G401.6 (cell line): ENCODE data around the gene CTDSPL.
"Not testable (repeated sequence)": the region's sequence is repeated elsewhere in the genome, so short reads cannot be mapped to it uniquely, and the experiment has no call there.

Experiments used
- FAIRE-seq: peaks from 2 replicates; lab custom pipeline; 2012; peaks lifted over from hg19 to GRCh38; lab: Jason Lieb, UNC

Gene CTDSPL

DNA sequence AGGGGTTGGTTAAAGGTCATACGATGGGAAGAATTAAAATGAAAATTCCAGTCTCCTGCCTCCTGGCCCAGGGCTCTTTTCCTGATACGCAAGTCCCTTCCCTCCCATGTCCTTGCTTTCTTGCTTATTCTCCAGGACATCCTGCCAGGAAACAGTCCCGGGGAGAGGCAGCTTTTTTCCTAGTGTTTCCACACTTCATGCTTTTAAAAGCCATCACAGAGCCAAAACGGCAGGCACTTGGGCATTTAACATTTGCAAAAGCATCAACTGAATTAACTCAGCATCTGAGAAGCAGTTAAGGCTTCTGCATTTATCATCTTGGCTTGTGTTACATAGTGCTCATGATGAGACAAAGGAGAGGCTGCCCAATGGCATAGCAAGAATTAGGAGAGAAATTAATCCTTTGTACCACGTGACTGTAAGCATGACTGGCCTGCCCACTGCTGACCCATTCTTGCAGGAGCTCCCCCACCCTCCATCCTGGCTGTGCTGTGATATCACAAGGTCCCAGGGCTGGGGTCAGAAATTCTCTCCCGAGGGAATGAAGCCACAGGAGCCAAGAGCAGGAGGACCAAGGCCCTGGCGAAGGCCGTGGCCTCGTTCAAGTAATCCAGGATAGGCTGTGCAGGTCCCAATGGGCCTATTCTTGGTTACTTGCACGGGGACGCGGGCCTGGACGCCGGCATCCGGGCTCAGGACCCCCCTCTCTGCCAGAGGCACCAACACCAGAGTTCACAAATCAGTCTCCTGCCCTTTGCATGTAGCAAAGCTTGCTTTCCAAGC lies 107.3 kb downstream of the CTDSPL start:
- FAIRE-seq, result no peak

DNA sequence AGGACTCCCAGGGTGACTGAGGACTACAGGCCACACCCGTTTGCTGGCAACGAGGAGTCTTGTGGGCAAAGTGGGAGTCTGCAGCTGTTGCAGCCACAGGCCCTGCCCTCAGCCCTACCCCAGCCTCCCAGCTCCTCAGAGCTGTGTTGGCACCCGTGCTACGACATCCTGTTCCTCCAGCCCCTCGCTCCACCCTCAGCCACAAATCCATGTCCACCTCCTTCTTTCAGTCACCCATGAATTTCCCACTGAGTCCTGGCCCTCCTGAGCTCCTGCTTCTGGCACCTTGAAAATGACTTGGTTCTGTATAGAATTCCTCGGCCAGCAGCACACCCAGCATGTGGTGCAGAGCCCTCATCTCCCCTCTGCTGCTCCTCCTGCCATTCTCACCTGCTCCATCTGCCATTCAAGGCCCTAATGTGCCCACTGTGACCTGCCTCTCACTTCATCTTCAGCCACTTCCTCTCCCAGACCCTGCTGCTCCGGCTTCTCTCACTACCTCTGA lies 108.0 kb downstream of the CTDSPL start:
- no peak for FAIRE-seq

DNA sequence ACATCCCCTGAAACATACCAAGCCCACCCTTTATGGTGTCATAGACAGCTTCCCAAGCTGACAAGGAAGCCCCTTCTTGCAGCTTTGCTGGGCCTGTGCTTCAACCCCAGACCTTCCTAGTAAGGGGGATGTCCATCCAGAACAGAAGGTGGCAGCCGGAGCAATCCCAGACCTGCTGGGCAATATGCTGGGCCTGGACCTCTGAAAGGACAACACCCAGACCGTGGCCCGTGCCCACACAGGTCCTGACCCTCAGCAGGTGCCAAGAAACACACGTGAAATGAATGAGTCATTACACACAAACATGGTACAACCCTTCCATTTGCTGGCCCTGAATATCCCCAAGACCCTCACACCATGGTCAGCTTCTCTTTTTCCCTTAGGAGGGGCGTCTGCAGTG lies 109.1 kb downstream of the CTDSPL start:
- FAIRE-seq, result no peak

DNA sequence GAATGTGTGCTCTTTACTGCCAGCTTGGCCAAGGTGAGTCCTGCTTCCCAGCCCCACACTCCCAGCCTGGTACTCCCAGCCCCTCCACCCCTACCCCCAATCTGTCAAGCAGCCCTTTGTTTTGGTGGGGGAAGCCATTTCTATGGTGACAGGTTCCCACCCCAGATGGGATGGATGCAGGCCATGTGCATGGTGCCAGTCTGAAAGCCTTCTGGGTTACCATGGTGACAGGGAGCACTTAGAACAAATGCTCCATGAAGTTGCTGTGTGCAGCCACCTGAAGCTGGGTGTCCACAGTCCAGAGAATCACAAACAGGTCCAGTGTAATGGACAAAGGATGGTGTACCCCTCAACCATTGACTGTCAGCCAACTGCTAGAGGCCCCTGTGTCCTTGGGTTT lies 109.8 kb downstream of the CTDSPL start:
- FAIRE-seq, result no peak

DNA sequence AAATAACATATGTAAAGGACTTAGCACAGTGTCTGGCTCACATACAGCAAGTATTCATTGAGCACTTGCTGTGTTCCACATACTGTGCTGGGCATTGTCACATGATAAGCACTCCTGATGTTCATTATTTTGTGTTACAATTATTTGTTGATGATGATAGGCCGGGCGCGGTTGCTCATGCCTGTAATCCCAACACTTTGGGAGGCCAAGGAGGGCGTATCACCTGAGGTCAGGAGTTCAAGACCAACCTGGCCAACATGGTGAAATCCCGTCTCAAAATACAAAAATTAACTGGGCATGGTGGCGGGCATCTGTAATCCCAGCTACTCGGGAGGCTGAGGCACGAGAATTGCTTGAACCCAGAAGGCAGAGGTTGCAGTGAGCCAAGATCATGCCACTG lies 110.4 kb downstream of the CTDSPL start:
- FAIRE-seq, result not testable (repeated sequence)

DNA sequence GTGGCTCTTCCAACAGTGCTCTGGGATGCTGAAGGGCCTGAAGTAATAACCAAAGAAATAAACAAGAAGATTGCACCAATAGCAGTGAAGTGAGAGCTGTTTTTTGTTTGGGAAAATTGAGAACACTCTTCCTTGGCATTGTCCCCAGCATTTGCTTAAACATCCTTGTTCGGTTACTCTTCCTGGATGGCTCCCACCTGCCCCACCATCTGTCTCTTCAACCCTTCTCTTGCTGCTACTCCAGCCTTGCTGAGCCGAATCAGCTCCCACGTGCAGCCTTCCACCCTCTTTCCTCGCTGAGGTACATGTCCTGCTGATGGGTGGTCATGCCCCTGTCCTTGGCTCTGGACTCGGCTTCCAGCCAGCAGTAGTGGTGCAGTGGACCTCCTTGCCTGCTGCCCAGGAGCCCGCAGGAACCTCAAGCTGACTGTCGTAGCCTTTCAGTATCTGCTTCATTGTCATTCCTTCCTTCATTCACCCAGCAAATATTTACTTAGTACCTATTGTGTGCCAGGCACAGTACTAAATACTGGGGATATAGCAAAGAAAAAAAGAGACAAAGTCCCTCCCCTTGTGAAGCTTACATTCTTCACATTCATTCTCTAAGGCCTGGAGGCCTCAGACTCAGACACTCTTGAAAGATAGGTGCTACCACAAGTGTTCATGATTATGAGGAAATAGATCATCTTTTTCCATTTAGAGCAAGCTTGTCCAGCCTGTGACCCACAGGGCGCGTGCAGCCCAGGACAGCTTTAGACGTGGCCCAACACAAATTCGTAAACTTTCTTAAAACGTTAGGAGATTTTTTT lies 111.8 kb downstream of the CTDSPL start:
- FAIRE-seq, result no peak

DNA sequence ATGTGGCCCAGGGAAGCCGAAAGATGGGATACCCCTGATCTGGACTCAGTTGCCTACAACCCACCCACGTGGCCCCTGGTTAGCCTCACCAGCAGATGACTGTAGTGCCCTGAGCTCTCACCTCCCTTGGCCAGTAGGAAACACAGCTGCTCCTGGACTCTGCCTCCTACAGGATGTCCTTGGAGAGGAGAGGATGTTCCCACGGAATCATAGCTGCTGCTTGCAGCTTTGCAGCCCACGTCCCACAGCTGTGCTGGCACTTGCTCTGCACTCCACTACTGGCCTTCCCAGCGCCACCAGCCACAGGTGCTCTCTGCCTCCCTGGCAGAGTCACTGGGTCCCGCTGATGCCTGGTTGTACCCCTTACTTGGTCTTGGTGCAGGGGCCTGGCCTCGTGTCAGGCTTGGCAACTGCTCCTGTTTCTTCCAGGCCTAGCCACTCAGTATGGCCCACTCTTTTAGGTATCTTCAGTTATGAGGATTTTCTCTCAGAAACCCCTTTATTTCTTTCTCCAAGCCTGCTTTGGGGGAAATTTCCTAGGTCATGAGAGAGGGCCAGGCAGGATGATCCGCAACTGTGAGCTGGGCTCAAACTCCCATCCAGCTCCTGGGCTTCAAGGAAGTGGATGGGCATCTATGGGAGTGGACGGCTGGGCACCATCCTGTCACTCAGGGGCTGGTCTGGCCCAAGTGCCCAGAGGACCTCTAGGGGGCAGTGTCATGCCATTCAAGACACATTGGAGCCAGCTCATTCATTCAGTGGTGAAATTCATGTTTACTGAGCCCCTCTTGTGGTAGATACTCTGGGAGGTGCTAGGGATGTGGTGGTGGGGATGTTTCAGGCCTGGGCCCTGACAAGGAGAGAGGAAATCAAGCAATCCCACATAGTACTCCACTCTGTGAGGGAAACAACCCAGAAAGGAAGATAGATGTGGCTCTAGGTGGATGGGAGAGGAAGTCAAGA lies 112.7 kb downstream of the CTDSPL start:
- no peak for FAIRE-seq

DNA sequence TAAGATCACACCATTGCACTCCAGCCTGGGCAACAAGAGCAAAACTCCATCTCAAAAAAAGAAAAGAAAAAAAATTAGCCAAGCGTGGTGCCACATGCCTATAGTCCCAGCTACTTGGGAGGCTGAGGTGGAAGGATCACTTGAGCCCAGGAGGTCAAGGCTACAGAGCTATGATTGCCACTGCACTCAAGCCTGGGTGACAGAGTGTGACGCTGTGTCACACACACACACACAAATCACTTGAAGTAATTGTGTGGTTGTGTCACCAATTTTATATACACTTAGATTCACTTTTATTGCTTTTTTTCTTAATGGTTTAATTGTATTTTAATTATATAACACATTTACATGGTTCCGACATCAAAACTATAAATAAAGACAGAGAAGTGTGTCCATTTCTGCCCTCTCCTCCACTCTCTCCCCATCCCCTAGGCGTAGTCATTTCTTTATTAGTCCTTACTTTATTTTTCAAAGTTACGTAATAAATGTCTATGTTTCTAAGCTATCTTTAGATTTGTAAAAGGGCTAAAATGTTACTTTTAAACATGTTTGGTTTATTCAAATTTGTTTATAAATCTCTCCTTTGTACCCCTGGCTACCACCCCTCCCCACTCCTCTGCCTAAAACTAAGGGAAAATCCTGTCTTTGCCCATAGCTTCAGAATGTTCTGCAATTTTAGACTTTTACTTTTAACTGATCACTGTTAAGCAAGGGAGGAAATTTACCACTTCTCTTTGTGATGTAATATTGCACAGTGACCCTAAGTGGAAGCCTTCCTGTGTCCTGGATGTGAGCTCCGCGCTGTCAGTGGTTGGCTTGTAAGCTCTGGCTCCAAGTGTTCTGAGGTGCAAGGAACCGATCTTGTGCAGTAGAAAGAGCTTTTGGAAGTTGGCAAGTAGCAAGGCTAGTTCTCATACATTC lies 118.1 kb downstream of the CTDSPL start:
- no peak for FAIRE-seq

DNA sequence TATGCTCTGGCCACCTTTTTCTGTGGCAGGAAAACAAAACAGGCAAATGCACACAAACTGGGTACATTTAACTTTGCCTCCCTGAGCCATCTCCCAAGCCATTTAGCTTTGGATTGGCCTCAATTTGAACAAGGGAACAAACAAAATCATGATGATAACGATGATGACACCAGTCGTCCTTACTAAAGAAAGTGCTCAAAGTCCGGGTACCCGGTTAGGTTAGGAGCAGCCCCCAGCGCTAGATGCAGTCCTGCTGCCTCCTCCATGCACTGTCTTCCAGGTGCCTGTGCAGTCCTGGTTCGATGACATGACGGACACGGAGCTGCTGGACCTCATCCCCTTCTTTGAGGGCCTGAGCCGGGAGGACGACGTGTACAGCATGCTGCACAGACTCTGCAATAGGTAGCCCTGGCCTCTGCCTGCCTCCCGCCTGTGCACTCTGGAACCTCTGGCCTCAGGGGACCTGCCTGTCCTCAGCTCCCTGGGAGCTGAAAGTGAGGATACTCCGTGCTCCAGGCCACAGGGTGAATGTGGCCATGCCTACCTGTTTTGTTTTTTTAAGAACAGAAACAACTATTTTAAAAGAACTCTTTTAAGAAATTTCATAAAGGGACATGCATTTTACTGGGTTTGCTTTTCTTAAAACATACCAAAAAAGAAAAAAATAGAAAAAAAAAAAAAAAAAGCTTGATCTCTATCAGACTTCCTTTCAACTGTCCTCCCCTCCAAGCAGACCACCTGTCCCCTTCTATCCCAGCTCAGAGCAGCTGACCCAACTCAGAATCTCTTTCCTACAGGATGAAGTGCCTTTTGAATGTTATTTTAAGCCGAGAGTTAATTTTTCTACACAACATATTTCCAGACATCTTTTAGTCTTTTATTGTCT lies 119.0 kb downstream of the CTDSPL start:
- no peak for FAIRE-seq

DNA sequence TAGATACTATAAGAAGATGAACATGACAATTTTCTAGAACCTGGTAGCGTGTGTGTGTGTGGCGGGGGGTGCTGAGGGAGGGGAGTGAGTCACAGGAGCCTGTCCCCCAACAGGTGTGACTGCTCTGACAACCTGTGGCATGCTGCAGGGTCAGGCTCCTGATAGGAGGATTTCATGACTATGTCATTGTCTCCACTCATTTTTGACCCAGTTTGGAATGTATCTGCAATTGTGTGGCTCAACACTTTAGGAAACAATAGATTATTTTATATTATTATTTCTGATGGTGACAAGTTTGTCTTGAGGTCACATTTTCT lies 119.6 kb downstream of the CTDSPL start:
- FAIRE-seq, result no peak

DNA sequence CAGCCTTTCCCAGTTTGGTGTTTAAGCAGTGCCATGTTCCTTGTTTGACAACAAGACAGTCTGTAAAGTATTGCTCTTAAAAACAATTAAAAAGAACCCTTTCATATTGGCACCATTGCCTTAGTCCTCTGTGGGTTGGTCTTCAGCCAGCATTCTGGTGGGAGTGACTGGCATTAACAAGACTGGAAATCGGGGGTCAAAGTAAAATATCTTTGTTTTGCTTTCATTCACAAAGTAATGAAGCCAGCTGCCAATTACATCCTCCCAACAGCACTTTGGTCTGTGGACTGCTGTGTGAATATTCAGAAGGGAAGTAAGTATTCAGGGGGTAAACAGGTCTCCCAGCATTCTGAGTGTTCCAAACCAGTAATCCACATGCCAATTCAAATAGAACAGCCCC lies 120.7 kb downstream of the CTDSPL start:
- FAIRE-seq, result no peak

DNA sequence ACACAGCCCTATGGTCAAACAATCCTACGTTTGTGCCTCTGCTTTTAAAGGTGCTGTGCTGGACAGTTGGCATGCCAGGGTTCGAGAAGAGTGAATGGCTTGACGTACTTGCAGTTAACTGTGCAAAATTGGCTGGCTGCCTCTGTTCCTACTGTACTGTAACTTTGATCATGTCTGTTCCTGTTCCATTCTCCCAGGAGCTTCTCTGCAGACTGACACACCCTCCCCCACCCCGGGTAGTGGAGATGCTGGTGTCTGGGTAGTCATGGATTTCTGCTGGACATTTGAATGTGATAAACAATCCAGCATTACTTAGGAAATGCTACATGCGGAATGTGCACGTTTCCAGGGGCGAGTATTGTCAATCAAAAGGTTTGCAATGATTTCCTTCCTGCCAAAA lies 122.4 kb downstream of the CTDSPL start:
- no peak for FAIRE-seq

DNA sequence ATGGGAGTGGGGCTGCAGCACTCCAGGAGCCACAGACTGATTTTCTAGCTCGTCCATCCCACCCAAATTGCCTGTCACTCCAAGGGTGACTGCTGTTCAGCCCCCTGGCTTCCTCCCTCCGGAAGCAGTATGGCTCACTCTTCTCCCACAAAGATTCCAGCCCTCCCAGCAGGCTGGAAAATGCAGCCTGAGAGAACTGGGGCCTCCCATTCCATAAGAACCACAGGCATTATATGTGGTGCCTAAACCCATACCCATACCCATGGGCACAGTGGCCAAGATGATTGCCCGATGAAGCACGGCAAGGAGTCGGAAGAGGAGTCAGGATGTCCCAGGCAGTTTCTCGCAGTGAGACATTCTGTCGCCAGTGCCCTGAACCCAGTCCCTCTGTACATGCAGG lies 122.9 kb downstream of the CTDSPL start:
- FAIRE-seq, result no peak

DNA sequence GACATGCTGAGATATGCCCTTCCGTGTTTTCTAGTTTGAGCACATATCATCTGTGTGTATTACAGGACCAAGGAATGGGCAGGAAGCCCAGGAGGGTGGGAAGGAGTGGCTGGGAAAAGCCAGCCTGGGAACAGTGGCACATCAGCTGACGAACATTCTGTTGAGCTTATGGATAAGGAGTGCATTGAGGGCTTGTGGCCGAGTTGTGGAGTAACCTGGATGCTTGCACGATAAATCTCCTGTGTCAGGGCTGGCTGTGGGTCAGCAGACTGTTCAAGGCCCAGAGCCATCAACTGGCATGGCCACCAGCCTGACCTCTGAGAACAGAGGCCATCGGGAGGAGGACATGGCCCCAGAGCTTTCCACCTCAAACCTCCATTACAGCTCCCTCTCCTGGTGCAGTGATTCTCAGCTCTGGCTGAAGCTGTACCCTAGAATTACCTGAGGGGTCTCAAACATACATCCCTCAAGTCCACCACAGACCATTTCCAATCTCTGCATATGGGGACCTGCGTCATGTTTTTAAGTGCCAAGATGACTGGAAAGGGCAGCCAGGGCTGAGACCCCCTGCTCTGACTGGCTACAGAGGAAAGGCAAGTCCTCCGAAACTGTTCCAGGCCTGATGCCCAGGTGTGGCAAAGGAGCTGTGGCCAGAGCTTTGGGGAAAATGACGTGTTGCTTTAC lies 124.1 kb downstream of the CTDSPL start:
- FAIRE-seq, result no peak

DNA sequence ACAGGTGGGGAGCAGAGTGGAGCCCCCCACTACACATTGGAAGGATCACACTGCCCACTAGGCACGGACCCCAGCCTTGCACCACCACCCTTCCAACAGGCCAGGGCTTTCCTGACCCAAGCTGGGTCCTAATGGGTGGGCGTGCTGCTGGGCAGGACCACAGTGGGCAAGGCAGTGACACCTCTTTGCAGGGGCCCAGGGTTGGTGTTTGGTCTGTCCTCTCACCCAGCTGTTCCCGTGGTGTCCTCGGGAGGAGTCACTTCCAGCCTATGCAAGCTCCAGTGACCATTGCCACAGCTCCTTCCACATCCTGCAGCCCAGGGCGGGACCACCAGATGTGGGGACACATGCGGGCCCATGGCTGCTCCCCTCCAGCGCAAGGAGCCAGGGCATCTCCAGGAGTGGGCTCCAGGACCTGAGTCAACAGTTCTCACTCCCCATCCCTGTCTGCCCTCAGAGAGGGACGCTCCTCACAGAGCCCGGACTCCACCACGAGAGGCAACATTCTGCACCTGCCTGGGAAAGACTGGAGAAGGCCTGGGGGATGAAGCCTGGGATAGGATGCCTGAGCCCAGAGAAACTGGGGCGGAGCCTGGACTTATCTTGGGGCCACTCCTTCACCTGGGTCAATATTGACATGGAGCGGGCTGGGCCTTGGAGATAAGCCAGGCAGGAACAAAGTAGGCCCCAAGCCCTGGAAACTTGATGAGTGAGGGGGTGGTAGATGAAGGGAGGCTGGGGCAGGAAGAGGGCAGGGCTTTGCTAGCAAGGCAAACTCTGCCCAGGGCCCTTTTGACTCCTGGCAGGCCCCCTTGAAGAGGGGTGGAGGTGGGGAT lies 125.0 kb downstream of the CTDSPL start:
- FAIRE-seq, result no peak

DNA sequence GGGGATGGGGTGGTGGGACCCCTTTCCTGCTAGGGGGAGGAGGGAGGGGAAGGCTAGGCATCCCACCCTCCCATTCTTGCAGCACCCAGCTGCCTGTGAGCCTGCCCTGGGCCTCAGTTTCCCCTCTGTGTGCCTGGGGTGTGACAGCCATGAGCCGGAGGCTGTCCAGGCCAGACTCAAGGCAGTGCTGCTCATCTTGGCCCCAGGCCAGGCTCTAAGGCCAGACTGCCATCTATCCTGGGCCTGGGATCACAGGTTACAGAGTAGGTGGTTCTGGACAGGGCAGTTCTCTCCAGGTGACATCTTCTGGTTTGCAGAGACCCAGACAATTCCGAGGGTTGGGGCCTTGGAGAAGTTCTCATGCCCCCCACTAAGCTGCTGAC lies 125.6 kb downstream of the CTDSPL start:
- FAIRE-seq, result no peak

DNA sequence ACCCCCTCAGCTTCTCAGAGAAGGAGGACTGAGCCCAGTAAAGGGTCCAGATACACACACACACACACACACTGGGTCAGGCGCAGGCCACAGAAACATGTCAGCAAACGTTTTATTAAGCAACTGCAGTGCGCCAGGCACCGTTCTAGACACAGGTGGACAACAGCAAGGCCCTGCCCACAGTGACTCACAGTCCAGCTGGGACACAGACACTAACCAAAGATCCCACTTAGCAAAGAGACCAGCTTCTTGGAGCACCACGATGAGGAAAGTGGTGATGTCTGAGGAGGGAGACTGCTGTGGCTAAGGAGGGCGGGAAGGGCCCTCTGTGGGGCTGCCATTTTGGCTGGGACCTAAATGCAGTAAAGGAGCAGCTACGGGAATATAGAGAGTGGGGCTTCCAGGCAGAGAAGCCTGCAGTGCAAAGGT lies 126.1 kb downstream of the CTDSPL start:
- no peak for FAIRE-seq

DNA sequence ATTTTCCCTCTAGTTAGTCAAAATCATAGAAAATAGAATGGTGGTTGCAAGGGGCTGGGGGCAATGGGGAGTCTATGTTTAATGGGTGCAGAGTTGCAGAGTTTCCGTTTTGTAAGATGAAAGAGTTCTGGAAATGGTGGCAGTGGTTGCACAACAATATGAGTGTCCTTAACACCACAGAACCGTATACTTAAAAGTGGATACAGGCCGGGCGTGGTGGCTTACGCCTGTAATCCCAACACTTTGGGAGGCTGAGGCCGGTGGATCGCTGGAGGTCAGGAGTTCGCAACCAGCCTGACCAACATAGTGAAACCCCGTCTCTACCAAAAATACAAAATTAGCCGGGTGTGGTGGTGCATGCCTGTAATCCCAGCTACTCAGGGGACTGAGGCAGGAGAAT lies 126.7 kb downstream of the CTDSPL start:
- not testable (repeated sequence) for FAIRE-seq
